ENCODE measurements around the gene ADCY9.

- TF ChIP-seq CTCF (IDR thresholded peaks at IDR 0.05) (no peak), POLR2A (IDR thresholded peaks at IDR 0.05) (no peak)
Observed at GRCh38 chr16:4057439-4057877, 58.8 kb downstream of the ADCY9 start.

All from esophagus squamous epithelium (tissue), 4 donors.